H1 (cell line): ENCODE data around the gene THEMIS.

Source experiments
- CBX5 ChIP-seq: fragments of 300-800, 300-1000 bp; sonication (generic); IDR thresholded peaks from 2 replicates; pipeline ENCODE4 v1.7.1; 2016; ENCODE audit warnings: antibody characterized with exemption, low read length, low read depth
- CHD1 ChIP-seq: IDR thresholded peaks from 2 replicates; pipeline ENCODE4 v1.6.1; 2012; ENCODE audit warnings: low read depth, low read length, improper control_type of control experiment
- CHD2 ChIP-seq: IDR thresholded peaks from 2 replicates; pipeline ENCODE4 v1.6.1; 2012; ENCODE audit warnings: low read length, improper control_type of control experiment
- EZH2 ChIP-seq: fragments of 200-600 bp; sonication (generic); IDR thresholded peaks from 2 replicates; pipeline ENCODE4 v1.7.1; 2012; ENCODE audit warnings: low read depth, mild to moderate bottlenecking, moderate library complexity, low read length, inconsistent platforms; ENCODE audit not compliant: severe bottlenecking
- POLR2AphosphoS5 ChIP-seq: IDR thresholded peaks from 2 replicates; pipeline ENCODE4 v1.6.1; 2011; ENCODE audit warnings: low read depth, low read length
- RAD21 ChIP-seq, 2 experiments: IDR thresholded peaks in 1 of 2; conservative IDR thresholded peaks in 1 of 2; 2 replicates each; pipeline ENCODE4 v1.6.1; 2011; ENCODE audit warnings: low read depth in 2 of 2, low read length in 2 of 2, improper control_type of control experiment in 1 of 2, inconsistent platforms in 1 of 2, mild to moderate bottlenecking in 1 of 2, moderate library complexity in 1 of 2
- RFX5 ChIP-seq: IDR thresholded peaks from 2 replicates; pipeline ENCODE4 v1.6.1; 2011; ENCODE audit warnings: low read depth, low read length, improper control_type of control experiment, borderline replicate concordance
- SIRT6 ChIP-seq: IDR thresholded peaks from one replicate; pipeline ENCODE4 v1.7.1; 2012; ENCODE audit warnings: low read length, inconsistent platforms
- SP1 ChIP-seq: IDR thresholded peaks from 2 replicates; pipeline ENCODE4 v1.6.1; 2011; ENCODE audit warnings: low read depth, low read length
- SP2 ChIP-seq: IDR thresholded peaks from 2 replicates; pipeline ENCODE4 v1.6.1; 2012; ENCODE audit warnings: mild to moderate bottlenecking, low read length, inconsistent platforms
- TF ChIP-seq, protein P1 (sequence below), 3 experiments: IDR thresholded peaks; 1 replicate in 2 of 3; 2 replicates in 1 of 3; pipeline versions ENCODE4 v1.5.1 to v1.6.1; 2011; ENCODE audit warnings: low read length in 3 of 3, mild to moderate bottlenecking in 3 of 3, inconsistent platforms in 2 of 3, low read depth in 1 of 3, moderate library complexity in 1 of 3; ENCODE audit not compliant: insufficient read depth in 1 of 3; ENCODE audit errors: control extremely low read depth in 1 of 3

GRCh38 chr6:127811900-127812570, 88.8 kb downstream of the THEMIS start:
- TF ChIP-seq POLR2AphosphoS5 (no peak), CHD1 (no peak), SP2 (no peak), CHD2 (no peak), SIRT6 (no peak), EZH2 (no peak), RFX5 (no peak), SP1 (no peak), CBX5 (no peak), RAD21 (IDR thresholded peaks at IDR 0.05 in 1 of 2, conservative IDR thresholded peaks at IDR 0.05 in 1 of 2; ENCODE audit: low read depth in 2 of 2, low read length in 2 of 2) (no peak)
- TF ChIP-seq, protein P1, sequence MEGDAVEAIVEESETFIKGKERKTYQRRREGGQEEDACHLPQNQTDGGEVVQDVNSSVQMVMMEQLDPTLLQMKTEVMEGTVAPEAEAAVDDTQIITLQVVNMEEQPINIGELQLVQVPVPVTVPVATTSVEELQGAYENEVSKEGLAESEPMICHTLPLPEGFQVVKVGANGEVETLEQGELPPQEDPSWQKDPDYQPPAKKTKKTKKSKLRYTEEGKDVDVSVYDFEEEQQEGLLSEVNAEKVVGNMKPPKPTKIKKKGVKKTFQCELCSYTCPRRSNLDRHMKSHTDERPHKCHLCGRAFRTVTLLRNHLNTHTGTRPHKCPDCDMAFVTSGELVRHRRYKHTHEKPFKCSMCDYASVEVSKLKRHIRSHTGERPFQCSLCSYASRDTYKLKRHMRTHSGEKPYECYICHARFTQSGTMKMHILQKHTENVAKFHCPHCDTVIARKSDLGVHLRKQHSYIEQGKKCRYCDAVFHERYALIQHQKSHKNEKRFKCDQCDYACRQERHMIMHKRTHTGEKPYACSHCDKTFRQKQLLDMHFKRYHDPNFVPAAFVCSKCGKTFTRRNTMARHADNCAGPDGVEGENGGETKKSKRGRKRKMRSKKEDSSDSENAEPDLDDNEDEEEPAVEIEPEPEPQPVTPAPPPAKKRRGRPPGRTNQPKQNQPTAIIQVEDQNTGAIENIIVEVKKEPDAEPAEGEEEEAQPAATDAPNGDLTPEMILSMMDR (IDR thresholded peaks at IDR 0.05; ENCODE audit: control extremely low read depth in 1 of 3, insufficient read depth in 1 of 3, low read depth in 1 of 3, low read length in 3 of 3) = no peak
